CD1c-positive myeloid dendritic cell (primary cell): ENCODE results near the gene GCNT2.
"Not testable (repeated sequence)": the region's sequence is repeated elsewhere in the genome, so short reads cannot be mapped to it uniquely, and the experiment has no call there.

Experiments used
- DNase-seq: peaks from one replicate; pipeline ENCODE4 v3.0.0-alpha.2; 2016; ENCODE audit errors: extremely low spot score

Gene GCNT2

DNA sequence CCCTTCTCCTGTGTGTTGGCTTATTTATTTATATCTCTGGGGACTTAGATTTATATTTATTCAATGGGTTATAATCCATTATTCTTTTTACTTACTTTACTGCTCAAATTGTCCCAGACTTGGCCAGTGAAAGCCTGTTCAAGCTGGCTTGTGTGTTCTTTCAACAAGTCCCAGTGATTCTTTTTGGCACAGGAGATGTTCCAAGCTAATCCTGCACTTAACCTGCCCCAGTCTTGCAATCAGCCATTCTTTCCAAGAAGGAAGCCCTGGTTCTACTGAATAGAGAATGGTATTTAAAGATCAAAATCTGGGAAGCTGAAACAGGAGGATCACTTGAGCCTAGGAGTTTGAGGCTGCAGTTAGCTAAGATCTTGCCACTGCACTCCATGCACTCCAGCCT, 26.7 kb downstream of the GCNT2 start:
- no peak for DNase-seq

DNA sequence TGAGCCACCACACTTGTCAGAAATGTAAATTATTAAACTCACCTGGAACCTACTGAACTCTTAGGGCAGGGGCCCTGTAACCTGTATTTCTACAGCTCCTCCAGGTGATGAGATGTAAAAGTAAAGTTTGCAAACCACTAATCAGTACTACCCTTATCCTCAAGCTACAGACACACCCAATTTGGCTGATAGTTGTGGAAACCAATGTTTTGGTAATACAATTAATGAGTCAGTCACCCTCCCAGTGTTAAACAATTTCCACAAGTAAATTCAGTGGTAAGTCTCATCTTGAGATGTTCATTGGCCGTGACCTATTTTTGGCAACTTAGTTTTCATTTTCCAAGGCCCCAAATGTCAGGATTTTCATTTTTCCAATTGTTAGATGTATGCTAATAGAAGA, 29.6 kb downstream of the GCNT2 start:
- DNase-seq: no peak

DNA sequence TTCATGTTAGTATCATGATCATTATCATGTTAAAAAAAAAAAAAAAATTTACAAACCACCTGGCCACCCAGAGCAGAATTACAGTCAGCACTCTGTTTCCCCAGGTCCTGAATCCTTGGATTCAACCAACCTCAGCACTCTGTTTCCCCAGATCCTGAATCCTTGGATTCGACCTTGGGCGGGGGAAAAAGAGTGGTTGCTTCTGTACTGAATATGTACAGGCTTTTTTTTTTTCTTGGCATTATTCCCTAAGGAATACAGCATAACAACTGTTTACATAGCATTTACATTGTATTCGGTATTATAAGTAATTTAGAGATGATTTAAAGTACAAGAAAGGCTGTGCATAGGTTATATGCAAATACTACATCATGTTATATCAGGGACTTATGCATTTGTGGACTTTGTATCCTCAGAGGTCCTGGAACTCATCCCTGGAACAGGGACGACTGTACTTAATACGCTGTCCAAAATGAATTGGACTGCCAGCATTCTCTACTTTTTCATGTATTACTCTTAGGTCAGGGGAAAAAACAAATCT, 31.2 kb downstream of the GCNT2 start:
- no peak for DNase-seq

DNA sequence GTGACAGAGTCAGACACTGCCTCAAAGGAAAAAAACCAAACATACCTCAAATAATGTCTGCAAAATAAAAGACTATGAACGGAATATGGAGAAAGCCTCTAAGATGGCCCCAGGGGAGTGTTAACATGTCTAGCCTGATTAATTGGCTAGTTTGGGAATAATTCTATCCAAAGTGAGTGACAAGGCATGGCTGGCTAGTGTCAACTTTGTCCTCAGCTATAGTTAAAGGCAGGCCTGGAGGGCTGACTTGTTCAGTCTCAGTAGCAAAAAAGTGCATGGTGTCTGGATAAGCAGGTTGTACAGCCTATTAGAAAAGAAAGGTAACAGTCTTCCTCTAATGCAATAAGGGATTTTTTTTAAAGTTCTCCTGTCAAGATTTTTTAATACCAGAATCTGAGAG, 32.7 kb downstream of the GCNT2 start:
- no peak for DNase-seq

DNA sequence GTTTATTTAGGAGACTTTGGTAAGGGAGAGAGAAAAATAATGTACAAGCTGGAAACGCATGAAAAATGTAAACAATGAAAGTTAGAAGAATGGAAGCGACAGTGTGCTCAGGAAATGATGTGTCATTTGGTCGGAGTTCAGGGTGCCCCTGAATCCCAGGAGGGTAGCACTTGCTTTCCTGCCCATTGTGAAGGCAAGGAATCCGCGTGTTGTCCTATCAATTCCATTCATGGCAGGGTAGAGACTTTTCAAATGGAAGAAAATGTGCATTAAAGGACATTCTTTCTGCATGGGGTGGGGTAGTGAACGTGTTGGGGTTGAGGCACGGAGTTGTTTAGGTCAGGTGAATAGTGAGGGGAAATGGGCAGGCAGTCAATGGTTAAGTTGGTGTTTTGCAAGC, 33.7 kb downstream of the GCNT2 start:
- no peak for DNase-seq

DNA sequence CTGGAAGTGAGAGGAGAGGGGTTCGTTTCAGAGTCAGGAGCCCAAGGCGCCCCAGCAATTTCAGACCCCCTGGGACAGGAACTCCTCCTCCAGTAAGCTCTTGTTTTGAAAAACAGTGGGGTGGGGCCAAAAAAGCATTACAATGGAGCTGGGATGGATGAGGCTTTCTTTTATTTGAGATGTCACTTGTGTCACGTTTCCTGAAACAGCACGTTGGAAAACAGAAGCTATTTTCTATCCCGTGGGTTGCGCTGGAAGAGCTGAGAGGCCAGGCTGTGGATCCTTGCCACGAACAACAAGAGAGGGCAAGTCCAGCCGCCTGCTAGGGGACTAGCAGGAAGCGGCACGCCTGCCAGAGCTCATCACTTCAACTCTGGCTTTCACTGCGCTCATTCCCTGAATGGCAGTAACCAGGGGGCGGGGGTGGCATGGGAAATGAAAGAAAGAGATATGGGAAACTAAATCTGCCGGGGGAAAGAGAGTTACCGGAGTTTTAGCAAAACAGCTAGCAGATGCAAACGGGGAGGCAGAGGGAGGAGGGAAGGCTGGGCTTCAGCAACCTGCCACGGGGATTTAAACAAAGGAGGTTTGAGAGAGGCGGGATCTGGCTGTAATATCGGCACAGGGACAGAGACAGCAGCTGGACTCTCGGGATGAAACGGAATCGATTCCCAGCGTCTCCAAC, 34.6 kb downstream of the GCNT2 start:
- DNase-seq: no peak

DNA sequence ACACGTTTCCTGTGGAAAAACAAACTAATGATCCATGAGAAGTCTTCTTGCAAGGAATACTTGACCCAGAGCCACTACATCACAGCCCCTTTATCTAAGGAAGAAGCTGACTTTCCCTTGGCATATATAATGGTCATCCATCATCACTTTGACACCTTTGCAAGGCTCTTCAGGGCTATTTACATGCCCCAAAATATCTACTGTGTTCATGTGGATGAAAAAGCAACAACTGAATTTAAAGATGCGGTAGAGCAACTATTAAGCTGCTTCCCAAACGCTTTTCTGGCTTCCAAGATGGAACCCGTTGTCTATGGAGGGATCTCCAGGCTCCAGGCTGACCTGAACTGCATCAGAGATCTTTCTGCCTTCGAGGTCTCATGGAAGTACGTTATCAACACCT, 35.4 kb downstream of the GCNT2 start:
- no peak for DNase-seq

DNA sequence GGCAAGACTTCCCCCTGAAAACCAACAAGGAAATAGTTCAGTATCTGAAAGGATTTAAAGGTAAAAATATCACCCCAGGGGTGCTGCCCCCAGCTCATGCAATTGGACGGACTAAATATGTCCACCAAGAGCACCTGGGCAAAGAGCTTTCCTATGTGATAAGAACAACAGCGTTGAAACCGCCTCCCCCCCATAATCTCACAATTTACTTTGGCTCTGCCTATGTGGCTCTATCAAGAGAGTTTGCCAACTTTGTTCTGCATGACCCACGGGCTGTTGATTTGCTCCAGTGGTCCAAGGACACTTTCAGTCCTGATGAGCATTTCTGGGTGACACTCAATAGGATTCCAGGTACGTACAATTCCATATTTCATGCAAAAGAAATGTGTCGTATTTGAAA, 35.8 kb downstream of the GCNT2 start:
- no peak for DNase-seq

DNA sequence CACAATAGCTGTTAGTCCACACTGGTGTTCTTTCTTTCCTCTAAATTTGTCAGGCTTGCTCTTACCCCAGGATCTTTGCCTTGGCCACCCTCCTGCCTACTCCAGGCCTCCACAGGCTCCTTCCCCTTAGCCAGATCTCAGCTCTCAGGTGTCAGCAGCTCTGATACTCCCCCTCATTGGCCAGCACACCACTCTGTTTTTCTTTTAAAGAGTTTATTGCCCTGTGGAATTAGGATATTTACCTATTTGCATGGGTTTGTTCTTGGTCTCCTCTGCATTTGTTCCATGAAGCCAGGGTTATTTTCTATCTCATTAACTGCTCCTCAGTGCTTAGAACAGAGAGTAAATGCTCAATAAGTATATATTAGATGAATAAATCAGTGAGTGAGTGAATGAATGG, 36.8 kb downstream of the GCNT2 start:
- no peak for DNase-seq

DNA sequence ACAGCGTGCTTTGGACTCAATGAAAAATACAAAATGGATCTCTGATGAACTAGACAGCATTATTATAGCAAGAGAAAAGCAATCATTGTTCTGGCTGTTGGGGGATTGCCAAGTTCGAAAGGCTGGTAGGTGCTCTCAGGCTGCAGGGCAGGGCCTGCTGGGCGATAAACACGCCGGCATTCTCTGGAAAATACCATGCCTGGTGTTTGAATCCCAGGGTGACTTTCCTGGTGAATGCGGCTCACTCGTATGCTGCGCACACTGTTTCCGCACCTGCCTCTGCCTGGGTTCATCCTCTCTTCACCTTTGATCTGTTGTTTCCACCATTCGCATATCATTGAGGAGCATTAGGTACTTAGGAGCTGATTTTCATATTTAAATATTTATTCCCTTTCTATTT, 37.4 kb downstream of the GCNT2 start:
- no peak for DNase-seq

DNA sequence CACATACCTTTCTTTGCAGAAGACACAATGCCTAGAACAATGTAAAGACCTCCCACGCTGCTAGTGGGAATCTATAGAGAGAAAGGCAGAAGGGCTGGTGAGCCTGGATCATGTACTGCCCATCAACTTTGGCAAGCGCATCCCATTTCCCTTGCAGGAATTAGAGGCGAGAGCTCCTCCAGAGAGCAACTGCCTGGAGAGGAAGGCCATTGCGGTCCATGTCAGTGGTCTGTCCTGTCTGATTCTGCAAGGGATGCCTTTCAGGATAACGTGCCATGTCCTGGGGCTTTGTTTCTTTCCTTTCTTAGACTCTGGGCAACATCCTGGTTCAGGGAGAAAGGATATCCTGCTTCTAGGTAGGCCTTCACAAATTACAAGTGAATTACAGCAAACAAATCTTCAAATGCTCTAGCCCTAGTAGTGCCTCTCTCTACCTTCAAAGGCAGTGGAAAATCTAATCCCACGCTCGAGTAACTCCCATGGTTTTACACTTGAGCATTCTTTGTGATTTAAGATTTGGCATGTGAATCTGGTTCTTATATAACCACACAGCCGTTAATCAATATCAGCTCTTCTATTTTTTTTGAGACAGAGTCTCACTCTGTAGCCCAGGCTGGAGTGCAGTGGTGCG, 38.5 kb downstream of the GCNT2 start:
- DNase-seq: no peak

DNA sequence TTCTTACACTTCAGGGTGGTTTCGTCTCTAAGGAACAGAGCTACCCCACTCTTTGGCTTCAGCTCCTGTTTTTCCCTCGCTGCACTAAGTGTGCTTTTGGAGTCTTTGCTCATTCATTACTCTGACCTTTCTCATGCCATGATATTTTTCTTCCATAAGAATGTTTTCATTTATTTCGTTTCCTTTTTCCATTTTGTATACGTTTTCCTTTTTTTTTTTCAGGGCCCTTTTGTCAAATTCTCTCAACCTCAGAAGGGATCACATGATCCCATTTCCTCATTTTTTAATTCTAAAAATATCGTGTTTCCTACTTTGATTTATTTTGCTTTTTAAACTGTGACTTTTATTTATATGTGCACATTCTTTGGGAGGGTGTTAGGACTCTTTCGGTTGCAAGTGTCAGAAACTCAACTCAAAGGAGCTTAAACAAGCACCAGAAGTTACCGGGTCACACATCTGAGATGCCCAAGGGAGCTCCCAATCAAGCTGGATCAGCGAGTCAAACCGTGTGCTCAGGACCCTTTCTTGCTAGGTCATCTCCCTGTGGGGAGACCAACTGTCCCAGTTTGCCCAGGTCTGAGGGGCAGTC, 40.6 kb downstream of the GCNT2 start:
- DNase-seq: peak; percentile 36

DNA sequence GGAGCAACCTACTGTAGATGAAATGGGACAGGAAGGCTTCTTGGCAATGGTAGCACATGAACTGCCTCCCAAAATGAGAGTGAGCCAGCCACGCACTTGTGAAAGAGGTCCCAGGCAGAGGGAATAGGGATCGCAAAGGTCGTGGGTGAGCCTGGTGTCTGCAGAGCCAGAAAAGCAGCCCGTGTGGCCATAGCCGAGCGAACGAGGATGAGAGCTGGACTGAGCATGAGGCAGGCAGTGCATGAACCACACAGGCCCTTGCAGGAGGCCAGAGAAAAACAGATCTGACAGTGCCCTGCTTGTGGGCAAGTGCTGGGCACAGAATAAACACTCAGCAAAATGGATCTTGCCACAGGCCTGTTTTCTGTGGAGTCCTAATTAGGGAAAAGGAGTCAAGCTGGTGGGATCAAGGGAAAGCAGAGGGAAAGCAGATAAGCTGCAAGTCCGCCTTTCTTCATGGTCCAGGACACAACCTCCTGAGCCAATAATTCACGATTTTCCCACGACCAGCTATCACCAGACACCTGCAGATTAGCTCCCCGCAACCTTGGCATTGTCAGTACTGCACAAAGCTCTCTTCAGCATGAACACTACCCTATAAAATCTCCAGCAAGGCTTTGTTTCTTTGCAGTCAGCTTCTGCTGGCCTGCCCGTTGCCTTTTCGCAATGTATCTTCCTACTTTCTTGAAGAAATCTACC, 44.0 kb downstream of the GCNT2 start:
- no peak for DNase-seq

DNA sequence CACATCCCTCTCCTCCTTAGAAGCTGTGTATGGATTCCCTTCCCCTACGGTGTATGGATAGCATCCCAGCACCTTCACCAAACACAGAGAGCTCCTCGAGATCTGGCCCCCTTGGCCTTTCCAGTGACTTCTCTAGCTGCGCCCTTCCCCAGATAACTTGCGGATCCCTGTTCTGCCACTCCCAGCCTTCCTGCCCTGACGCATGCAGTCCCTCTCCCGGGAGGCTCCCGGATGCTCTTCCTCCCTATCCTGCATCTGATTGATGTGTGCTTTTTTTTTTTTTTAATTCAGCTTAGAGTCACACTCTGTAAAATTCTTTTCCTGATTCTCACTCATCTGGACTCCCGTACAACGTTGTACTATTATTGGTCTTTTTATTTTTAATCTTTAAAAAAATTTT, 44.8 kb downstream of the GCNT2 start:
- DNase-seq: no peak

DNA sequence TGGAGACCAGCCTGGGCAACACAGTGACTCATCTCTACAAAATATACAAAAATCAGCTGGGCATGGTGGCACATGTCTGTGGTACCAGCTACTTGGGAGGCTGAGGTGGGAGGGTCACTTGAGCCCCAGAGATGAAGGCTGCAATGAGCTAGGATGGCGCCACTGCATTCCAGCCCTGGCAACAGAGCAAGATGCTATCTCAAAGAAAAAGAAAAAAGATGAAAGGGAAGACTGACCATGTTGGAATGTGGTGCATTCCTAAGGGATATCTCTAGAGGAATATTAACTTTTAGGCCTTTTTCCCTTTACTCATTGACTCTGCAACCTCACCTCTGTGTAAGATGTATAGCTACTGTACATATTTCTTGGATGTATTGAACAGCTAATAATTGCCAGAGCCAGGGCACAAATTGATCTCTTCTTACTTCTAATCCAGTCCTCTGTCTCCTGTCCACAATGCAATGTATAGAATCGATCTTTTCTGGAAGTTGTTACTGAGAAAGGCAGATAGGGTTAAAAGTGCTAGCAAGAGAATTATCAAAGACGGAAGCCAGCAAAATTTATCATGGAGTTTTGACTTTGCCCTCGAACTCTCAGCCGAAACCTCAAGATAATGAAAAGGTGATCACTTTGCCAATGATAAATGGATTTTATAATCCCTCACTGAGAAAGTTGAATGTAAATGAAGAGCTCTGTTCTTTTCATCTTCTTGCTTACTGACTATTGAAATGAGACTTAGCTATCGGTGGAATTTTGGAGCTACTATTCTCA, 46.3 kb downstream of the GCNT2 start:
- DNase-seq: no peak

DNA sequence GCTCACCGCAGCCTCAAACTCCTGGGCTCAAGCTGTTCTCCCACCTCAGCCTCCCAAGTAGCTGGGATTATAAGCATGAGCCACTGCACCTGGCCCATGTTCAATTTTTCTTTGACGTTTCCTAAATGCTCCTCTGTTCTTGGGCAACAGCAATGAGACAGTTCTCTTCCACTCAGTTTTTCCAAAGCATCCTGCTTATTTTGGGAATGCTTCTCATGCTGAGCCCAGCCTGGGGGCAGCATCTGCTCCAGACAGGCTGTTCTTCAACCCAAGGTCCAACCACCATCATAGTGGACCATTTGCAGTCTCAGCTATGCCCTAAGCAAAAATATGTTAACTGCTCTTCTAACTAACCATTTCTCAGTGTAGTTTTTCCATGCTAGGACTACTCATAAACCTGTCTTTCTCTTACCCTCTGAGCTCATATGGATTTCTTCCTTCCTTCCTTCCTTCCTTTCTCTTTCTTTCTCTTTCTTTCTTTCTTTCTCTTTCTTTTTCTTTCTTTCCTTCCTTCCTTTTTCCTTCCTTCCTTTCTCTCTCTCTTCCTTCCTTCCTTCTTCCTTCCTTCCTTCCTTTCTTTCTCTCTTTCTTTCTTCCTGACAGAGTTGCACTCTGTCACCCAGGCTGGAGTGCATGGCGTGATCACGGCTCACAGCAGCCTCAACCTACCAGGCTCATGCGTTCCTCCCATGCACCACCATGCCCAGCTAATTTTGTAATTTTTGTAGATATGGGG, 48.4 kb downstream of the GCNT2 start:
- DNase-seq: no peak

DNA sequence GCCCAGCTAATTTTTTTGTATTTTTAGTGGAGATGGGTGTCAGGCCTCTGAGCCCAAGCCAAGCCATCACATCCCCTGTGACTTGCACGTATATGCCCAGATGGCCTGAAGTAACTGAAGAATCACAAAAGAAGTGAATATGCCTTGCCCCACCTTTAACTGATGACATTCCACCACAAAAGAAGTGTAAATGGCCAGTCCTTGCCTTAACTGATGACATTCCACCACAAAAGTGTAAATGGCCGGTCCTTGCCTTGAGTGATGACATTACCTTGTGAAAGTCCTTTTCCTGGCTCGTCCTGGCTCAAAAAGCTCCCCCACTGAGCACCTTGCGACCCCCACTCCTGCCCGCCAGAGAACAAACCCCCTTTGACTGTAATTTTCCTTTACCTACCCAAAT, 54.4 kb downstream of the GCNT2 start:
- DNase-seq: not testable (repeated sequence)

DNA sequence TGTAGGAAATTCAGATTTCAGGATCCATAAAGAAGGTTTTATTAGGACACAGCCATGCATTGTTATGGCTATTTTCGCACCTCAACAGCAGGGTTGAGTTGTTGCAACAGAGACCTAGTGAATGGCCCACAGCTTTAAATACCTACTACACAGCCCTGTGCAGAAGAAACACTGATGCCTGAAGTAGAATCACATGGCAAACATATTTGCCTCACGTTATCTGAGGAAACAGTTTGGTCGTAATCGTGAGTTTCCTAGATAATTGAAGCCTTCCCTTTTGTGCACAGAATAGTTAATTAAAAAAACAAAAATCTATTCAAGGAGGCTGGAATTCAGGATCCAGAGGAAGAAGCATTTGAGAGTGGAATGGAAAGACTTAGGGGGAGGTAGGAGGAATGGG, 55.1 kb downstream of the GCNT2 start:
- DNase-seq: no peak

DNA sequence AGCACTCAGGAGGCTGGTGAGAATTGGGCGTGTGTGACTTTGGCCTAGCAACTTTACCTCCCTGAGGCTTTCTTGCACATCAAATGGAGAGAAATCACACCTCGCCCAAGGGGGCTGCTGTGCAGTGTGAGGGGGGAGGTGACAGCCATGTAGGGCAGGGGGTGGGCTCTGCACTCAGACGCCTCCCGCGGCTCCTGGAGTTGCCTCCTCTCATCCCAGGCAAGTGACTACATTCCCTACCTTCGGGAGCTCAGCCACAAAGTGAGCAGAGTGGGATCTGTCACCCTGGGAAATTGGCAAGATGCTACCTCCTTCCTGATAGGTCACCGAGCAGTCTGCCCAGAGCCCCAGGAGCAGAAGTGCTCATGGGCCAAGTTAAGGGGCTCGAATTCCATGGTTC, 56.0 kb downstream of the GCNT2 start:
- no peak for DNase-seq

DNA sequence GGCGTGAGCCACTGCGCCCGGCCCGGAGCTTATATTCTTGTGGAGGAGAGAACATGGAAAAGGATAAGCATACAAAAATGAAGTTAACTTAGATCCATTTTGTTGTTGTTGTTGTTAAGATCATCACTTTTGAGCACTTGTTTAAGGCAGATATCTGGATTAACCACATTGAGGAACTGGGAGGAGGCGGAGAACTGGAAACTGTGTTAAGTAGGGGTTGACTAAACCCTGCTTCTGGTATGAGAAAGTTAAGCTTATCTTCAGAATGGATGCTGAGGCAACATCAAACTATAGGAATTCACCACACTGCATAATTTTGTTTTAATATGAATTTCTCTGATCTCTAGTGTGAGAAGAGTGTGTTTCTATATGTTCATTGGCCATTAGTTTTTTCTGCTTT, 57.6 kb downstream of the GCNT2 start:
- peak; percentile 52 for DNase-seq

DNA sequence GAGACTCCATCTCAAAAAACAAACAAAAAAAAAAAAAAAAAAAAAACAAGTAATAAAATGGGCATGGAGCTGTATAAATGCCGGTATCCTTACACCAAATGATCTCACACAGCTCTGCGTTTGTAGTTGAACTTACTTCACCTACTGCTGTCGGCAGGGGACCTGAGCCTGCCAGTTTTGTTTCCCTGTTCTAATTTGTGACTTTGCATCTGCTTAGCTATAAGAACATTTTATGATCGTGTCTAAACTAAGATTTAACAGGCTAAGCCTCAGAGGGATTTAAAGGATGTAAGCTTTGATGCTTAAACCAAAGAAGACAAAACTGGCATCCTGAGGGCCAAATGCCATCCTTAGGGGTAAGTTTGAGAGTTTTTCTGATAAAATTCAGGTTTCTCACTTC, 58.7 kb downstream of the GCNT2 start:
- DNase-seq: no peak
